ENCODE data around the gene TEX52.
A peak's percentile ranks its signal among the peaks of the same experiment; 100 is the strongest.

Gene TEX52

DNA sequence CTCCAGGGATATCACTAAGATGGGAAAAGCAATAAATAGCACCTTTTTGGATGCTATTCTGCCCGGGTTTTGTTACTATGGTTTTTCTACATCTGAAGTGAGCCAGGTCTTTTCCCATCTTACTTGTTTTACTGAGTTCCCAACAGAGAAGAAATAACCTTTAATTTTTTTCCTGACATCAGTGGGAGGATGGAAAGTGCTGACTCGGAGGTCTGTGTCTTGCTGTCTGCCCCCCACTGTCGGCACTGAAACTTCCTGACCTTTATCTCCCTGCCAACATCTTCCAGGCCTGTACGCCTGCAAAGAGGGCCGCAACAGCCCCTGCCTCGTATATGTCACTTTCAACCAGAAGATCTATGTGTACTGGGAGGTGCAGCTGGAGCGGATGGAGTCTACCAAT is 33.4 kb downstream of the TEX52 start:
- no peak overlapping the region for H3K4me3 ChIP-seq (ENCODE audit: low read depth, low read length)
- DNase-seq (ENCODE audit: low read depth): no peak
- TF ChIP-seq MYC (IDR thresholded peaks at IDR 0.05; ENCODE audit: low read depth, low read length) (no peak), POLR2A (IDR thresholded peaks at IDR 0.05; ENCODE audit: extremely low read depth, insufficient read length) (no peak)
- TF ChIP-seq, protein P1, sequence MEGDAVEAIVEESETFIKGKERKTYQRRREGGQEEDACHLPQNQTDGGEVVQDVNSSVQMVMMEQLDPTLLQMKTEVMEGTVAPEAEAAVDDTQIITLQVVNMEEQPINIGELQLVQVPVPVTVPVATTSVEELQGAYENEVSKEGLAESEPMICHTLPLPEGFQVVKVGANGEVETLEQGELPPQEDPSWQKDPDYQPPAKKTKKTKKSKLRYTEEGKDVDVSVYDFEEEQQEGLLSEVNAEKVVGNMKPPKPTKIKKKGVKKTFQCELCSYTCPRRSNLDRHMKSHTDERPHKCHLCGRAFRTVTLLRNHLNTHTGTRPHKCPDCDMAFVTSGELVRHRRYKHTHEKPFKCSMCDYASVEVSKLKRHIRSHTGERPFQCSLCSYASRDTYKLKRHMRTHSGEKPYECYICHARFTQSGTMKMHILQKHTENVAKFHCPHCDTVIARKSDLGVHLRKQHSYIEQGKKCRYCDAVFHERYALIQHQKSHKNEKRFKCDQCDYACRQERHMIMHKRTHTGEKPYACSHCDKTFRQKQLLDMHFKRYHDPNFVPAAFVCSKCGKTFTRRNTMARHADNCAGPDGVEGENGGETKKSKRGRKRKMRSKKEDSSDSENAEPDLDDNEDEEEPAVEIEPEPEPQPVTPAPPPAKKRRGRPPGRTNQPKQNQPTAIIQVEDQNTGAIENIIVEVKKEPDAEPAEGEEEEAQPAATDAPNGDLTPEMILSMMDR (IDR thresholded peaks at IDR 0.05; ENCODE audit: low read depth, low read length): no peak
- TF ChIP-seq, protein P2, sequence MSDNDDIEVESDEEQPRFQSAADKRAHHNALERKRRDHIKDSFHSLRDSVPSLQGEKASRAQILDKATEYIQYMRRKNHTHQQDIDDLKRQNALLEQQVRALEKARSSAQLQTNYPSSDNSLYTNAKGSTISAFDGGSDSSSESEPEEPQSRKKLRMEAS (IDR thresholded peaks at IDR 0.05; ENCODE audit: low read depth, low read length): no peak

DNA sequence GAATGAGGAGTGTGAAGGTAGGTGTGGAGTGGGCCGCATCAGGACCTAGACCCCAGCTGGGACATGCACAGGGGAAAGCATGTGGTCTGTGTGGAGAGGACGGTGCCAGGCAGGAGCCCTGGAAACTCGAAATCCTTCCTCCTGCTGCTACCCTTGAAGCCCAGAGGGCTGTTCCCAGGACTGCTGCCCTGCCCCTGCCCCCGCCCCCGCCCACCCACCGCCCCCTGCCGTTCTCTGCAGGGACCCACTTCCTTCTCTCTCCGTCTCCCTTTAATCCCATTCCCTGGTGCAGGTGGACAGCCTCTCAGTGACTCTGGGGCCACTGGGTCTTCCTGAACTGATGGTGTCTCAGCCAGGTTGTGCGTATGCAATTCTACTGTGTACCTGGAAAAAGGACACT is 36.4 kb downstream of the TEX52 start:
- TF ChIP-seq, protein P2 (IDR thresholded peaks at IDR 0.05; ENCODE audit: low read depth, low read length): no peak
- TF ChIP-seq MYC (IDR thresholded peaks at IDR 0.05; ENCODE audit: low read depth, low read length) (no peak), POLR2A (IDR thresholded peaks at IDR 0.05; ENCODE audit: extremely low read depth, insufficient read length) (no peak)
- TF ChIP-seq, protein P1 (IDR thresholded peaks at IDR 0.05; ENCODE audit: low read depth, low read length): no peak
- no peak for DNase-seq (ENCODE audit: low read depth)
- H3K4me3 ChIP-seq (ENCODE audit: low read depth, low read length): no peak overlapping the region

DNA sequence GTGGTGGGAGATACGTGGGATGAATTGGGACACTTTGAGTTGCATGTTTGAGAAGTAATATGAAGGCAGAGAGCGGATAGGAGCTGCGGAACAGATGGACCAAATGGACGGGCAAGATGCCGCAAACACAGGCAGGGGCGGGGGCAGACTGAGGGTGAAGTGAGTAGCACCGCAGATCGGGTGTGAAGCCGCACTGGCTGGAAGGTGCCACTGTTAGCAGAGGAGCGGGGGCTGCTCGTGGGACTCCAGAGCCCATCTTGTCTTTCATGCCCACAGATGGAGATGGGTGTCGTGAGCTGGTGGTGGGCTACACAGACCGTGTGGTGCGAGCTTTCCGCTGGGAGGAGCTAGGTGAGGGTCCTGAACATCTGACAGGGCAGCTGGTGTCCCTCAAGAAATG is 37.0 kb downstream of the TEX52 start:
- TF ChIP-seq MYC (IDR thresholded peaks at IDR 0.05; ENCODE audit: low read depth, low read length): no peak
- no peak overlapping the region for H3K4me3 ChIP-seq (ENCODE audit: low read depth, low read length)
- DNase-seq (ENCODE audit: low read depth): no peak

DNA sequence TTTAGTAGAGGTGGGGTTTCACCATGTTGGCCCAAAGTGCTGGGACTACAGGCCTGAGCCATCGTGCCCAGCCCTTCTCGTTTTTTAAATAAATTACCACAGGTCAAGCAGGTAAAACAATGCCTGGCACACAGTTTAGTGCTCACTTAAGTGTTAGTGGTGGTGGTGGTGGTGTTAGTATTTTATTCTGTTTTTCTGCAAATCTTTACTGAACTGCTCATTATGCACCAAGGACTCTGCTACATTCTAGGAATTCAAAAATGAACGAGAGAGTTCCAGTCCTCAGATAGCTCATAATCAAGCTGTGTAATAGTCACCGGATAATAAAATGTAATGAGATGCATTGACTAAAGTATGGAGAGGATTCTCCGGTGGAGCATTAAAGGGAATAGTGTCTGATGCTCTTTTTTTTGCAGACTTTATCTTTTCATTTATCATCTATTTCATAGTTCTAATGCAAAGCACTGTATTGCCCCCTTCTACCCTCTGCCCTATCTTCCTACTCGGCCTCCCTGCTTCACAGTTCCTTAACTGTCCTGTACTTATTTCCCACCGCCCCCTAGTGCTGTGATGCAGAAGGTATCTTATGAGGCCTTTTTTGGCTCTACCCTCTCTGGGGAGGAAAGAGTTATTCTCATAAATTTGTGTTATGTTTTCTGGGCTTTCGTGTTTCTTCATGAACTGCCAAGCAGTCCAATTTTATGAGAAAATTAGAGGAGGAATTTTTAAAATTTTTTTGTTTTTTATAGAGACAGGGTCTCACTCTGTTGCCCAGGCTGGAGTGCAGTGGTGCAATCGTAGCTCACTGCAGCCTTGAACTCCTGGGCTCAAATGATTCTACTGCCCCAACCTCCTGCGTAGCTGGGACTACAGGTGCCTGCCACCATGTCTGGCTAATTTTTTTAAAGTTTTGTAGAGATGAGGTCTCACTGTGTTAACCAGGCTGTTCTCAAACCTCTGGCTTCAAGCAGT is 43.3 kb downstream of the TEX52 start:
- peak overlapping the region; percentile 91 for H3K4me3 ChIP-seq (ENCODE audit: low read depth, low read length)
- DNase-seq (ENCODE audit: low read depth): peak; percentile 79
- TF ChIP-seq POLR2A (IDR thresholded peaks at IDR 0.05; ENCODE audit: extremely low read depth, insufficient read length) (no peak), MYC (IDR thresholded peaks at IDR 0.05; ENCODE audit: low read depth, low read length) (0 out of 2 replicates have a peak, but pooled peaks have one; percentile 14)
- TF ChIP-seq, protein P2 (IDR thresholded peaks at IDR 0.05; ENCODE audit: low read depth, low read length): no peak
- TF ChIP-seq, protein P1 (IDR thresholded peaks at IDR 0.05; ENCODE audit: low read depth, low read length): peak; percentile 70

DNA sequence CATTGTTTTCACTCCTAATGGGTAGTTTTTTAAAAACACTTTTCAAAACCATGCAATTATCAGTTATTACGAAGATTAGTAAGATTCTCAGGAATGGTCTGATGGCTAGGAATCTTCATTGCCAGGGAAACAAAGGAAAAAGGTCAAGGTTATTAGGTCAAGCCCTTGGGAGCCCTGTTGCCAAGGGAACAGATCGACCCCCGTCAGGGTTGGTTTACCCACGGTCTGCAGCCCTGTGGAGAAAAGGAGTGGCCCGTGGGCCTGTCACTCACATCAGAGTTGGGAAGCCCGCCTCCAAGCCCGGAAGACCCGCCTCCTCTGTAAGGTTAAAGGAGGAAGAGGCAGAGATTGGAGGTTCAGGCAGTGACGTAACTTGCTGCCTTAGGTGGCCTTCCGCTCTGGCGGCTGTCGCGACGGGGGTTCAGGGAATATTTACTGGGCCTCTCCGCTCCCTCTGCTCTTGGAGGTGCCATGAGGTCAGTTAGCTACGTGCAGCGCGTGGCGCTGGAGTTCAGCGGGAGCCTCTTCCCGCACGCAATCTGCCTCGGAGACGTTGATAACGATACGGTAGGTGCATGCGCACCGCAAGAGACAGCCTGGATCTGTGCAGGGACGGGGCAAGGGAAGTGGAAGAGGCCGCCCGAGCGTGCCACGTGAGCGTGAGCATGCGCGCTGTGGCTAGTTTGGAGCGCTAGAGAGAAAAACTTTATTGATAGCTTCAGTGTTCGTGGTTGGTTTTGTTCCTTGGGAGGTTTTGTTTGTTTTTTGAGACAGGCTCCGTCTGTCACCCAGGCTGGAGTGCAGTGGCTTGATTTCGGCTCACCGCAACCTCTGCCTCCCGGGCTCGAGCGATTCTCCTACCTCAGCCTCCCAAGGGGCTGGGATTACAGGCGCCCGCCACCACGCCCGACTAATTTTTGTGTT is 44.3 kb downstream of the TEX52 start, which contains the start of gene ITFG2:
ITFG2 (plus strand) TSS at position 379 of the 924 bp plus-strand sequence; CDS start at position 472, 93 bp downstream.
- DNase-seq (ENCODE audit: low read depth): peak; percentile 97
- TF ChIP-seq MYC (IDR thresholded peaks at IDR 0.05; ENCODE audit: low read depth, low read length) (peak; percentile 99), POLR2A (IDR thresholded peaks at IDR 0.05; ENCODE audit: extremely low read depth, insufficient read length) (peak; percentile 93)
- TF ChIP-seq, protein P2 (IDR thresholded peaks at IDR 0.05; ENCODE audit: low read depth, low read length): peak; percentile 96
- TF ChIP-seq, protein P1 (IDR thresholded peaks at IDR 0.05; ENCODE audit: low read depth, low read length): no peak

More for the DNA sequence above, 44.3 kb downstream of the TEX52 start, which contains the start of gene ITFG2:
- peak within 1 kb of the TSS; percentile 91 for H3K4me3 ChIP-seq (ENCODE audit: low read depth, low read length)

Data from NB4 (cell line).